Measurements from ENCODE around the gene SRSF3.

Gene SRSF3

GRCh38 chr6:36623547-36624459 is 29.6 kb downstream of the SRSF3 start:
- peak; percentile 52 for DNase-seq (ENCODE audit: low read depth)

DNA sequence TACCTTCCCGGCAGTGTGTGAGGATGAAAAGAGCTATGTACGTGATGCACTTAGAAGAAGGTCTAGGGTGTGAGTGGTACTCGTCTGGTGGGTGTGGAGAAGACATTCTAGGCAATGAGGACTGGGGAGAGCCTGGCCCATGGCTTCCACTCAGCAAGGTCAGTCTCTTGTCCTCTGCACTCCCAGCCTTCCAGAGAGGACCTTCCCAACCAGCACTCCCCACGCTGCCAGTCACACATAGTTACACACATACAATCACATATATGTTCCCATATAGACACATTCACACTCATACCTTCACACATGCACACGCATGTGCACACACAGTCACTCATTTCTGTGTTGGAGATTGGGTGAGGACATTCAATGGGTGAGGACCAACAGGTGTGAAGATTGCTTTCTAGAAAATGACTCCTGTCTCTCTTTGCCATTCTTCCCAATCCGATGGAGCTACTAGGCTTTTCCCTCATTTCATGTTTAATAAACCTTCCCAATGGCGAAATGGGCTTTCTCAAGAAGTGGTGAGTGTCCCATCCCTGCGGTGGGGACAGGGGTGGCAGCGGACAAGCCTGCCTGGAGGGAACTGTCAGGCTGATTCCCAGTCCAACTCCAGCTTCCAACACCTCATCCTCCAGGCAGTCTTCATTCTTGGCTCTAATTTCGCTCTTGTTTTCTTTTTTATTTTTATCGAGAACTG is 30.4 kb downstream of the SRSF3 start:
- DNase-seq (ENCODE audit: low read depth) = no peak

DNA sequence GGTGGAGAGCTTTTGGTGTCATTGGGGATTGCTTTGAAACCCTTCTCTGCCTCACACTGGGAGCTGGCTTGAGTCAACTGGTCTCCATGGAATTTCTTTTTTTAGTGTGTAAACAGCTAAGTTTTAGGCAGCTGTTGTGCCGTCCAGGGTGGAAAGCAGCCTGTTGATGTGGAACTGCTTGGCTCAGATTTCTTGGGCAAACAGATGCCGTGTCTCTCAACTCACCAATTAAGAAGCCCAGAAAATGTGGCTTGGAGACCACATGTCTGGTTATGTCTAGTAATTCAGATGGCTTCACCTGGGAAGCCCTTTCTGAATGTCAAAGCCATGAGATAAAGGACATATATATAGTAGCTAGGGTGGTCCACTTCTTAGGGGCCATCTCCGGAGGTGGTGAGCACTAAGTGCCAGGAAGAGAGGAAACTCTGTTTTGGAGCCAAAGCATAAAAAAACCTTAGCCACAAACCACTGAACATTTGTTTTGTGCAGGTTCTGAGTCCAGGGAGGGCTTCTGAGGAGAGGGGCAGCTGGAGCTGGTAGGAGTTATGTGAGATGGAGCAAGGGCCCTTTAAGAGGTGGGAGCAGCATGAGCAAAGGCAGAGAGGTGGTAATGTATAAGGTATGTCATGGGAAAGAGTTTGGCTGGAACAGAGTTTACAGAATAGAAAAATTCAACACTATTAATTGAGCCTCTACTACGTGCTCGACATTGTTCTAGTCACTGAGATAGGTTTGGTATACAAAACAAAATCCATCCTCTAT is 31.2 kb downstream of the SRSF3 start:
- DNase-seq (ENCODE audit: low read depth) = no peak

DNA sequence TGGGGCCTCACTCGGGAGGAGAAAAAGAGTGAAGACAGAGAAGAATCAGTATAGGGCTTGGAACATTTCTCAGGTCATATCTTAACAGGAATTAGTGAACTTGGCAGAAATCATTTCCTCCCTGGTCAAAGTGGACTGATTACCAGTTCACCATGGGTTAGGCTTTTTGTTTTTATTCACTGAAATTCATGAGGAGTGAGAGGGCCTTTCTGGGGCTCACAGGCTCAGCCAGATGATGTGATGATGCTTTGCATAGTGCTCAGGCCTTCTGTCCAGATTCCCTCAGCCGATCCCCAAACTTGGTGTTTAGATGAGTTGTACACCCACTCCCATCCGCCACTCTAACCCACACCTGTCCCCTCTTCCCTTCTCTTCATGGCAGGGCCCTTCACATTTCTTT is 32.5 kb downstream of the SRSF3 start:
- DNase-seq (ENCODE audit: low read depth) = no peak

DNA sequence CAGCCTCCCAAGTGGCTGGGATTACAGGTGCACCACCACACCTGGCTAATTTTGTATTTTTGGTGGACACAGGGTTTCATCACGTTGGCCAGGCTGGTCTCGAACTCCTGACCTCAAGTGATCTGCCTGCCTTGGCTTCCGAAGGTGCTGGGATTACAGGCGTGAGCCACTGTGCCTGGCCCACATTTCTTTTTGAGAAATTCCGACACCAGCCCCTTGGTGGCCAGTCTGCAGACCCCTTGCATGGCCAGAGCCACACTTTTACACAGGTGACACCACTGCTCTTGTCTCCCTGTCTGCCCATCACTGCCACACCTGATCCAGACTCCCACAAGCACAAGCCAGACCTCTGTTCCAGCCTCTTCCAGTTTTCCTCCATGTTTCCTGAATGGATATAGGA is 33.0 kb downstream of the SRSF3 start:
- DNase-seq (ENCODE audit: low read depth) = no peak

DNA sequence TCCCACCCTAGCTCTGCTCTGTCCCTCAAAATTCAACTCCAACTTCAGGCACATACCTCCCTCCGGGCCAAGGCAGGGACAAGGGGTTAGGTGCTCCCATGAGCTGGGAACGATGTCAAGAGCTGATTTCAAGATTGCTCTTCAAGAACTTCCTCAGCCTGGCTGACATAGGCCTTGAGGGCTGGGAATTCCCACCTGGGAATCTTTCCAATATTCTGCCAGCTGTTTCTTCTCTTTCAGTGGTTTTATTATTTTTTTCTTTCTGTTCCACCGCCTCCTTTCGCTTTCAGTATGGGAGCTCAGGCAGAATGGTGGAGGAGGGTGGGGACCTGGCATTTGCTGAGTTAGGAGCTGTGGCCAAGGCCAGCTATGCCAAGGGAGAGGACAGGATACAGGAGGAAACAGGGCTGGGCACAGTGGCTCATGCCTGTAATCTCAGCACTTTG is 33.7 kb downstream of the SRSF3 start:
- no peak for DNase-seq (ENCODE audit: low read depth)

GRCh38 chr6:36629784-36630183 is 35.6 kb downstream of the SRSF3 start:
- no peak for DNase-seq (ENCODE audit: low read depth)

DNA sequence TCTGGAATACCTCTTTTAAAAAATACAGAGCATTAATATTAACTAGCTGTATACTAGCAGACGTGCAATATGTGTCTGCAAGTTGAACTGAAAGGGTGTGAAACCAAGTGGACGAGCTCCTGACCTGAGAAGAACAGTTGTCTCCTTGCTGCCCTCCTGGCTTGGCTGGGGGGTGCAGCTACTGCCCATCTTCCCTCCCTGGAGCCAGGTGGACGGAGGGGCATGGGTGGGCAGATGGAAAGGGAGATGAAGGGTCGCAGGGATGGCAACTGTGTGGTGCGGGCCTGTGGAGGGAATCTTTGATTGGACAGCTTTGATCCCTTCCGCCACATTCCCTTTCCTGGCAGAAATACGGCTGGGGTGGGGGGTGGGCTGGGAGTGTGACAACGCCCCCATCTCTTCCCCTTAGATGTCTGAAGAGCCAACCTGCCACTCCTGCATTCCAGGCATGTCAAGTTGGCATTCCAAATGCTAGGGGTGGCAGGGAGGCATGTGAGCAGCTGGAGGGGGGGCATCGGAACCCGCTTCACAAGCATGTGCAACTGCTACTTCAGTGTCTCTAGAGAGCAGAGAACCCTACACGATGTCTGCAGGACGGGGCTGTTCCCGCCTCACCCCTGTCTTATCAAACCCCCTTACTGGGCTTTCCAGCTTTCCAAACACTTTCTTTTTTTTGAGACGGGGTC is 37.3 kb downstream of the SRSF3 start:
- no peak for DNase-seq (ENCODE audit: low read depth)

GRCh38 chr6:36633370-36633769 is 39.2 kb downstream of the SRSF3 start:
- no peak for DNase-seq (ENCODE audit: low read depth)

DNA sequence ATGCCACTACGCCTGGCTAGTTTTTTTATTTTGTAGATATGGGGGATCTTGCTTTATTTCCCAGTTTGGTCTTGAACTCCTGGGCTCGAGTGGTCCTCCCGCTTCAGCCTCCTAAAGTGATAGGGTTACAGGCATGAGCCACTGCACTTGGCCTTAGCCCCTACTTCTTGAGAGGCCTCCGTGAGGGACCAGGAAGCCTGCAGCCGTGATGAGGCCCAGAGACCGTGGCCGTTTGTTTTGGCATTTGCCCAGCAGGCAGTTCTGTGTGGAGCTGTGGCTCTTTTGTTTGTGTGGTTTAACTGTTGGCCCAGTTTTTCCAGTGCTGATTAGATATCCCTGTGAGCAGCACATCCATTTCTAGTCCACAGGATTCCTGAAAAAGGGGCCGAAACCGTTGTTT is 39.8 kb downstream of the SRSF3 start:
- DNase-seq (ENCODE audit: low read depth) = no peak

DNA sequence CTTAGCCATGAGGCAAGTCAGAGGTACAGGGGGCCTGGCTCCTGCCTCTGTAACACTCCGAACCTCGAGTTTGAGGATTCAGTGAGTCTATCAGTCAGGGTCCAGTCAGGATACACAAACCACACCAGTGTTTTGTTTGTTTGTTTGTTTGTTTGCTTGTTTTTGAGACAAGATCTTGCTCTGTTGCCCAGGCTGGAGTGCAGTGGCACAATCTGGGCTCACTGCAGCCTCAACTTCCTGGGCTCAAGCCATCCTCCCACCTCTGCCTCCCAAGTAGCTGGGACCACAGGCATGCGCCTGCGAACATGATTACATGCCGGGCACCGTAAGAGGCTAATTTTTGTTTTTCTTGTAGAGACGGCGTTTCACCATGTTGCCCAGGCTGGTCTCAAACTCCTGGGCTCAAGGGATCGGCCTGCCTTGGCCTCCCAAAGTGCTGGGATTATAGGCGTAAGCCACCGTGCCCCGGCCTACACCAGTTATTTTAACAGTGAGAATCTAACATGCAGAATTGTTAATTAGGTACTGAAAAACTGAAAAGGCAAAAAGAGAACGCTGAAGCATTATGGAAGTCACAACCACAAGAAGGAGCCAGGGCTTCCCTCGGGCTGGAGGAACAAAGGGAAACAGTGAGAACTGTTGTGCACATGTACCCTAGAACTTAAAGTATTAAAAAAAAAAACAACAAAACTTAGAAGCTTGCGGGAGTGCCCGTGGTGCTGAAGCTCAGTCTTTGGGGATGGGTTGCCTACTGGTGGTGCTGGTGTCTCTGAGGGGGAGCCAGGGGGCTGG is 40.4 kb downstream of the SRSF3 start:
- no peak for DNase-seq (ENCODE audit: low read depth)

DNA sequence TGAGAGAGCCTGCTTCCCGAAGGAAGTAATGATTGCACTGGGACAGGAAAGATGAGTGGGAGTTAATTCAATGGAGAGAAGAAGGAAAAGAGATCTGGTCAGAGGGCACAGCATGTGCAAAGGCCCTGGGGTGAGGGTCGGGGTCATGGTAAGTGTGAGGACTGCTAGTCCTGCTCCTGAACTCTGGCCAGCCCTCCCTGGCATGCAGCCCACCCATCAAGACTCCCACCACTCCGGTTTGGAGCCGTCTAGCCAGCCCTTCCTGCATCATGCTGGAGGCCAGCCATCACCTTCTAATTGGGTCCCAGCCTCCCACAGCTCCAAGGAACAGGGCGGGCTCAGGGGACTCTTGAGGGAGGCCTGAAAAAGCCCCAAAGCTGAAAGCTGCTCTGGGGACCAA is 42.1 kb downstream of the SRSF3 start:
- DNase-seq (ENCODE audit: low read depth) = no peak

DNA sequence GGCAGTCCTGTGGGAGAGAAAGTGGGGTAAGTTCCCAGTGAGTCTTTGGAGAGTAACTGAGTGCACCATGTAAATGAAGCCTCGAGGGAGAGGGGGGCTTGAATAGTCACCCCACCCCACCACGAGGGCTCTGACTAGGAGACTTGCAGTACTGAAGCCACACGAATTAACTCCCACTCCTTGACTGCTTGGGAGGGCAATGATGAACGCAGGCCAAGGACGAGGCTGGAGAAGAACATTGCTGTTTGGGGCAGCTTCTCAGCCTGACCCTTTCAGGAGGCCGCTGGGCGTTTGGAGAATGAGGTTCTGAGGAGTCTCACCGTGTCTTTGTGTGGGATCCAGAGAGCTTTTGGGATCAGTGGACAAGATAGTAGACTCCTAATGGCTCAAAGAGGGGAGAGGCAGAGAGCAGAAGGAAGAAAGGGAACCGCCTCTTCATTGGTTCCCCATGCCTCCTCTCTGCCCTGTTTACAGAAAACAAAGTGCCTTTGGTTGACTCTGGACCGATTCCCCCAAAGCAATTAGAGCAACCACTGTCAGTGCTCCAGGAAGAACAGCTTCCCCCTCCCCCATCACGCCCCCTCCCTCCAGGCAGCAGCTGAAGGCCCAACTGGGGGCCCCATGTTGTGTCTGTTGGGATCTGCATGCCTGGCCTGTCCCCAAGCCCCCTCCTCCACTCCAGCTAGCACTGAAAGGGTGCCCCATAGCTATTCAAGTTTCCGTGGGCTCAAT is 42.7 kb downstream of the SRSF3 start:
- DNase-seq (ENCODE audit: low read depth) = no peak

DNA sequence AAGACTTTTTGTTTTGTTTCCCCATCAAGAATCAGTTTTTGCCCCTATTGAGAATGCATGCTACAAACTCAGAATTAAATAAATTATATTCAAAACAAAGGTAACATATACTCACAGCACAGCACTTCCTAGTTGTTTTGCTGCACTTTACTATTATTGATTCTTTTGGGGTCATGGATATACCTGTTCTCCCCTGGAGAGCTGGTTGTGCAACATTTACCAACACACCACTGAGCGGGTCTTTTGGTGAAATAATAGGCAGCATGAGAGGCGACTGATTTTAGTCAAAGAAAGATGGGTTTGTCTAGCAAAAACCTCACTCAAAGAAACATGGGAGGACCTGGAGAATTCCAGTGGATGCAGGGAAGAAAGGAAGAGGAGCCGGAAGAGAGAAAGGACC is 44.4 kb downstream of the SRSF3 start:
- DNase-seq (ENCODE audit: low read depth) = no peak

GRCh38 chr6:36639171-36639808 is 45.1 kb downstream of the SRSF3 start:
- no peak for DNase-seq (ENCODE audit: low read depth)

DNA sequence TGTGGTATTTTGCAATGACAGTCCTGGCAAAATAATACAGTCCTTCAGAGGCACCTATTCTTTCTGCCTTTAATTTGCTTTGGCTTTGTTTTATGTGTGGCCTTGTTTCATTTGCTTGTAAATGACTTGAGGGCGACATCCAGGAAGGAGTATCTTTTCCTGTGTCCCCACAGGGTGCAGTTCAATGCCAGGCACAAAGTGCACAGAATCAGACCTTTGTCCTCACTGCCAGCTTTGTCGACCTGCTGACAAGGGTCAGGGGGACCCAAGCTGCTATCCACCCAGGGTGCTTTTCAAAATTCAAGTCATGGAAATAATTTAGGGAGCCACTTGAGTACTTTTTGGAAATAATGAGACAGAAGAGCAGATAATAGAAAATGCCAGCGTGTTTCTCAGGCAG is 47.4 kb downstream of the SRSF3 start:
- DNase-seq (ENCODE audit: low read depth) = no peak

GRCh38 chr6:36642913-36643817 is 49.0 kb downstream of the SRSF3 start:
- DNase-seq (ENCODE audit: low read depth) = no peak

DNA sequence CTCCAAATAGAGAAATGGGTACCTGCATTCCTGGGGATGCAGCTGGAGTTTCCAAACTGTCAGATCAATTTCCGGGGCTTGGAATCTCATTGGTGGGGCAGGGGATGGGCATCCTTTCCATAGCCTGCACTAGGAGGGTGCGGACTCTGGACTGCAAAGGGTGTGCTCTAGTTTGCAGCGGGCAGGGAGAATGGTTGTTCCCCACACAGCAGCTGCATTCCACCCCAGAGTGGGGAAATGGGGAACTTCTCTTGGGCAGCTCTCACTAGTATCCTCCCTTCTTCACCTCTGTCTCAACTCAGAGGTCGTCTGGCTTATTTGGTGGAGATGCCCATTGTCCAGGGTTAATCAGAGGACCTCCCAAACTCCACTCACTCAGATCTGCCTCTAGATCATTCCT is 49.8 kb downstream of the SRSF3 start:
- DNase-seq (ENCODE audit: low read depth) = no peak

- no peak for DNase-seq (ENCODE audit: low read depth)
Measured at GRCh38 chr6:36649086-36649485, 54.9 kb downstream of the SRSF3 start.
